ENCODE measurements around the gene FAM81A.

DNA sequence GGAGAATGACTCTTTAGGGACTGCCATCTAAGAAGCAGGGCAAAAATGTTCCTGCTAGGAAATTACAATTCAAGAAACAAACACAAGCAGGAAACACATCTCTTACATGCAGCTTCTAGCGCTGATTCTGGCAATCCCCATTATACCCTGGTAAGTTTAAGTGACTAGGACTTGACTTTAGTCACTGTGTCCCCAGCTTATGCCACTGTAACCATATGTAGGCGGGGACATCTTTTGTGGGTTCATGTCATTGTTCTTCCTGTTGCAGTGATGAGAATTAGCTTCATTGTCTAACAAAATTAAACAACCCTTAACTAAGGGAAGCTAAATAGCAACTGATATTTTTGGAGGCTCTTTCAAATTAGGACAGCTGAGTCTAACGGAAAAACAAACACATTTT is 17.9 kb upstream of the FAM81A start:
- TF ChIP-seq, protein P1, sequence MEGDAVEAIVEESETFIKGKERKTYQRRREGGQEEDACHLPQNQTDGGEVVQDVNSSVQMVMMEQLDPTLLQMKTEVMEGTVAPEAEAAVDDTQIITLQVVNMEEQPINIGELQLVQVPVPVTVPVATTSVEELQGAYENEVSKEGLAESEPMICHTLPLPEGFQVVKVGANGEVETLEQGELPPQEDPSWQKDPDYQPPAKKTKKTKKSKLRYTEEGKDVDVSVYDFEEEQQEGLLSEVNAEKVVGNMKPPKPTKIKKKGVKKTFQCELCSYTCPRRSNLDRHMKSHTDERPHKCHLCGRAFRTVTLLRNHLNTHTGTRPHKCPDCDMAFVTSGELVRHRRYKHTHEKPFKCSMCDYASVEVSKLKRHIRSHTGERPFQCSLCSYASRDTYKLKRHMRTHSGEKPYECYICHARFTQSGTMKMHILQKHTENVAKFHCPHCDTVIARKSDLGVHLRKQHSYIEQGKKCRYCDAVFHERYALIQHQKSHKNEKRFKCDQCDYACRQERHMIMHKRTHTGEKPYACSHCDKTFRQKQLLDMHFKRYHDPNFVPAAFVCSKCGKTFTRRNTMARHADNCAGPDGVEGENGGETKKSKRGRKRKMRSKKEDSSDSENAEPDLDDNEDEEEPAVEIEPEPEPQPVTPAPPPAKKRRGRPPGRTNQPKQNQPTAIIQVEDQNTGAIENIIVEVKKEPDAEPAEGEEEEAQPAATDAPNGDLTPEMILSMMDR (optimal IDR thresholded peaks at IDR 0.05 in 1 of 3, IDR thresholded peaks at IDR 0.05 in 1 of 3, conservative IDR thresholded peaks at IDR 0.05 in 1 of 3; ENCODE audit: extremely low read depth in 1 of 3, insufficient read depth in 2 of 3, low read length in 3 of 3), result no peak
- TF ChIP-seq EZH2 (IDR thresholded peaks at IDR 0.05; ENCODE audit: low read length), result no peak
